GM19324 (cell line): ENCODE results near the gene RANBP17.
"Not testable (repeated sequence)": the region's sequence is repeated elsewhere in the genome, so short reads cannot be mapped to it uniquely, and the experiment has no call there.

Experiments used
- ATAC-seq: cut with Tn5 transposase; IDR thresholded peaks from one replicate; pipeline ENCODE4 v1.9.1; 2021; ENCODE audit warnings: mild to moderate bottlenecking, moderate library complexity; ENCODE audit not compliant: unreplicated experiment, low FRiP score

Gene RANBP17

GRCh38 chr5:171143171-171143570, 281.4 kb downstream of the RANBP17 start:
- no peak for ATAC-seq

DNA sequence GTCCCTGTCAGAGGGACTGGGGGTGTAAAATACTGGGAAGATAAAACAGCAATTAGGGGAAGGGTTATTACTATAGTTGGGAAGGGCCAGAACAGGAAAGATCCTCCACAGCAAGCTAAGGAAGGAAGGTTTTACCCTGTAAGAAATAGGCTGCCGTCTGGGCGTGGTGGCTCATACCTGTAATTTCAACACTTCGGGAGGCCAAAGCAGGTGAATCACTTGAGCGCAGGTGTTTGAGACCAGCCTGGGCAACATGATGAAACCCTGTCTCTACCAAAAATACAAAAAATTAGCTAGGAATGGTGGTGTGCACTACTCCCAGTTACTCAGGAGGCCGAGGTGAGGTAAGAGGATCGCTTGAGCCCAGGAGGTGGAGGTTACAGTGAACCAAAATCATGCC, 282.1 kb downstream of the RANBP17 start:
- ATAC-seq, result no peak

DNA sequence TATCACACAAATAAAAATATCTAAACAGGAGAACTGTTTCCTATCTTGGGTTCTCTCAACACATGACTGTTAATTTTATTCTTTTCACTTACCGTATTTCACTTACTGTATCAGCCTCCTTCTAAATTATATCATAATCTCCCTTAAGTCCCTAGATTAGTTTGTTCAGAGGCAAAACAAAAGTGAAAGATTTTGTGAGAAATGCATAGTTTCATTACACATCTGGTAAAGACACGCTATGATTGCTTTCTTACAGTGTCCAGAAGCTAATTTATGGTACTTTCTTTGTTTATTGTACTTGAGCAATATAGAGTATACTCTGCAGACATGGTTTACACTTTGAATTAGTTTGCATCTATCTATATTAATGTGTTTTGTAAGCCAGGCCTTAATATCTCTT, 287.5 kb downstream of the RANBP17 start:
- peak; percentile 74 for ATAC-seq

GRCh38 chr5:171149772-171150171, 288.0 kb downstream of the RANBP17 start:
- ATAC-seq, result no peak

- ATAC-seq, result no peak
These were observed 290.6 kb downstream of the RANBP17 start for GRCh38 chr5:171152382-171152781.

GRCh38 chr5:171155621-171156020, 293.8 kb downstream of the RANBP17 start:
- no peak for ATAC-seq

- ATAC-seq, result no peak
These were observed 295.5 kb downstream of the RANBP17 start for GRCh38 chr5:171157276-171157675.

- ATAC-seq, result no peak
These were observed 296.0 kb downstream of the RANBP17 start for GRCh38 chr5:171157775-171158174.

DNA sequence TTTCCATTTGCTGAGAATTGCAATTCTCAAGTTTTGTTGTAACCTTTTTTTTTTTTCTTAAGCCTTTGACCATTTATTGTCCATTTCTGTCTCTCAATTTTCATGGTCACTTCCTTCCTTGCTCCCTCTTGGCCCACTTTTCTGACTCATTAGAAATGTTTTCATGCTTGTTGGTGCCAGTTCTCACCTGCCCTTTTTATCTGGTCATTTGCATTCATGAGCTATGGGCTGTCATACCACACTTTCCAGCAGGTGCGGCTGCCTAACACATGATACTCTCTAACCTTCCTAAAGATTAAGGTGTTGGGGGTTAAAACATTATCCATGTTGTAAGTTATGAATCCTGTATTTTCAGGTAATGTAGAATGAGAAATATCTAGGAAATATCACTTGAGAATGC, 296.8 kb downstream of the RANBP17 start:
- ATAC-seq, result no peak

DNA sequence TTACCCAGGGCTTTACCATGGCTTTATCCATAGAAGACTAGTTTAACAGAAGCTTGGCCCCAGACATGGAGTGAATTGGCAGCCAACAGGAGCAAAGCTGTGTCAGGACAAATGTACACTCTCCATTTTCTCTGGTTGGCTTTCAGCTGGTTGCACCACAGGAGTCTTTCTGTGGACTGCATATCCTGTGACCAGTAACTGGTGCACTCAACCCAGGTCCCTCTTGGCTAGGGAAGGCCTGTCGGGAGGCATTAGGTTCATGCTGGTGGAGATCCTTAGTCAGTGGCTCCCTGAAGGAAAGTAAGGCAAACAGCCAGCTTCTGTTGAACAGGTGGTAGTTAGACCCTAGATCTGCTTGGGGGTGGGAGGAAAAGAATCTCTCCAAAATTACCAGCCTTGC, 300.3 kb downstream of the RANBP17 start:
- ATAC-seq, result no peak

DNA sequence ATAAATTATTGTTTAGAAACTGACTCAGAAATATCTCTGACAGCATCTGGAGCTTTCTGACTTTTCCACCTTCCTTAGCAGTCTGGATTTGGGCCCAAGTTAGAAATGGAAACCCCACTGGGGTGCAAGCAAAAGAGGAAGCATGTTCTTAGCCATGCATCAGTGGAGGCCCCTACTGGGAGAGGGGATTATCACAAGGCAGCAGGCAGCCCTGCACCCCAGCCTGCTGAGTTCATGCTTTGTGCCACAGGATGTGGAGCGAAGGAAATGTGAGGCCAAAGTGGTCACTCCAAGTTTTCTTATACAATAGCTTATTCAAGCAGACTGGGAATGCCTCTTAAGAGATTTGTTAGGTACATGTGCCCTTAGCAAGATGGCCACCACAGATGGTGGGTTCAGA, 300.8 kb downstream of the RANBP17 start:
- no peak for ATAC-seq

GRCh38 chr5:171166766-171167165, 304.9 kb downstream of the RANBP17 start:
- no peak for ATAC-seq

DNA sequence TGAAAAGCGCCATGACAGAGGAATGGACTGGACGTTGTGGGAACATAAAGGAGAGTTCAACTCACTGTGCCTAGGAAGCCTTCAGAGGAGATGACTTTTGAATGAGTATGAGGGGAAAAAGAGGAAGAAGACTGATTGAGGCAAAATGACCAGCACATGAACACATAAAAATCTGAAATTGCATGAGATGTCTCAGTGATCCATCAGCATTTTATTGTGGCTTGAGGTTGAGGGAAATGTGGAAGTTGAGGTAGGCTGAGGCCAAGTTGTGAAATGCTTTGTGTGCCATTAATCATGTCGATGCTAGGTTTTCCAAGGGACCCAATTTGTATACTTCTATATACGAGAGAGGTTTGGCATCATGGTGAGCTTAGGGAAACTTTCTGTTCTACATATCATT, 306.4 kb downstream of the RANBP17 start:
- no peak for ATAC-seq

DNA sequence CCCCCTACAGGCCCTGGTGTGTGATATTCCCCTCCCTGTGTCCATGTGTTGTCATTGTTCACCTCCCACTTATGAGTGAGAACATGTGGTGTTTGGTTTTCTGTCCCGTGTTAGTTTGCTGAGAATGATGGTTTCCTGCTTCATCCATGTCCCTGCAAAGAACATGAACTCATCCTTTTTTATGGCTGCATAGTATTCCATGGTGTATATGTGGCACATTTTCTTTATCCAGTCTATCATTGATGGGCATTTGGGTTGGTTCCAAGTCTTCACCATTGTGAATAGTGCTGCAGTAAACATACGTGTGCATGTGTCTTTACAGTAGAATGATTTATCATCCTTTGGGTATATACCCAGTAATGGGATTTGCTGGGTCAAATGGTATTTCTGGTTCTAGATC, 313.1 kb downstream of the RANBP17 start:
- not testable (repeated sequence) for ATAC-seq

DNA sequence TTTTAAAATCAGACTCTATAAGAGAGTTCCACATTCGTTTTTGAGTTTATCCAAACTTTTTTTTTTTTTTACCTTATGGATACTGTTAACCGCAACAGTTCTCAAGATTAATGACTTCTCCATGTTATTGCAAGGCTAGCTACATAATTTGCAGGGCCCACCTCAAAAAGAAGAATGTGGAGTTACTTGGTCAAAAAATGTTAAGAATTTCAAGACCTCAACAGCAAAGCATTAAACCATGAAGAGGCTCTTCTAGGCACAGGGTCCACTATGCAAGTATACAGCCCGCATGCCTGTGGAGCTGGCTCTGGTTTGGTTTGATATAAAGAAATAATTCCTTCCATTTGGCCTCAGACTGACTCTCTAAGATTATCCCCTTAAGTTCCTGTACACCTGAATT, 313.9 kb downstream of the RANBP17 start:
- ATAC-seq, result no peak

- ATAC-seq, result not testable (repeated sequence)
These were observed 316.4 kb downstream of the RANBP17 start for GRCh38 chr5:171178190-171178589.

GRCh38 chr5:171188016-171188415, 326.2 kb downstream of the RANBP17 start:
- ATAC-seq, result no peak

GRCh38 chr5:171189442-171189841, 327.6 kb downstream of the RANBP17 start:
- ATAC-seq, result no peak

DNA sequence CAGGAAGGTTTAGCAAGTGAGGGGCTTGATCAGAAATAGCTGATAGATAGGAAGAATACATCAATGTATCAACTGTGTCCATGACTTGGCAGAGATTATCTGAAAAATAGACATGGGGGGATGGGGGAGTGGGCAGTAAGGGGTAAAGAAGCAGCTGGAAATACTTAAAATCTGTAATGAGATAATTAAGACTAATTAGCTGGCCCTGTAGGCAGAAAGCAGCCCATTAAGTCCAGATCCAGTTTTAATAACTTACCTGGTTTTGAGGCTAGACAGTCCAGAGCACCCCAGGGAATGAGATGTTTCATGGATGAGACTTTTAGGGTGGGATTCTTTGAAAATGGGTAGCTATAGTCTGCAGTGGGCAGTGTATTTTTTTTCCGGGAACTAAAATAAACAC, 330.3 kb downstream of the RANBP17 start:
- ATAC-seq, result no peak

- ATAC-seq, result no peak
These were observed 339.5 kb downstream of the RANBP17 start for GRCh38 chr5:171201310-171201709.

- no peak for ATAC-seq
These were observed 343.6 kb downstream of the RANBP17 start for GRCh38 chr5:171205375-171205774.

DNA sequence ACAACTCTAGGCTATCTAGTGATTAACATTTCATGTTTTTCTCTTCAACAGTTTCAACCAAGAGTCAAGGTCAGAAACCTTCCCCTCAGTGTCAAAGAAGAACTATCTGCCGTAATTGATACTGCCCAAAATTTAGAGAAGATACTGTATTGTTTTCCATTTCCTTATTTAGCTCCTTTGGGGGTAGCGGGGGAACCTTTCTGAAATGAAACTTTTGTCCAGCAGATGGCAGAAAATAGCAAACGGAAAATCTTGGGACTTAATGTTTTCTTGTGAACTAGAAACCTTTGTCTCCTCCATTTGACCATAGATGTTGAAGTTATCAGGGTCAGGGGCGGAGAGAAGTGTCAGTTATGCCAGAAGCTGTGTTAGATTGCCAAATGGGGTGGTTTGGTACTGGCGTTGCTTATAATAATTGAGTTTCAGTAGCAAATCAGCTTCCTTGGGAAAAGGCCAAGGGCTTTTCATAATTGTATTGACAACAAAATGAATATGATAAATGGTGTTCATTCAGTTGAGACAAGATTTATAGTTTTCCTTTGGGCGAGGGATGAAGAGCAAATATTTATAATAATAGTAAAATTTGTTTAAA, 345.5 kb downstream of the RANBP17 start:
- ATAC-seq, result no peak

GRCh38 chr5:171221916-171222315, 360.1 kb downstream of the RANBP17 start:
- no peak for ATAC-seq
